Mesodermal cell (in vitro differentiated cells): ENCODE measurements around the gene FSIP1.

ENCODE experiments used
- H3K27ac ChIP-seq: 2 replicates; pipeline ENCODE4 v1.7.0; 2013; ENCODE audit warnings: mild to moderate bottlenecking, low read depth, low read length, moderate library complexity; ENCODE audit not compliant: severe bottlenecking
- H3K36me3 ChIP-seq: 2 replicates; pipeline ENCODE4 v1.7.1; 2013; ENCODE audit warnings: mild to moderate bottlenecking, low read length, moderate library complexity; ENCODE audit not compliant: control insufficient read depth, insufficient read depth
- H3K4me1 ChIP-seq: one replicate; pipeline ENCODE4 v1.7.1; 2013; ENCODE audit warnings: mild to moderate bottlenecking, low read length; ENCODE audit not compliant: insufficient read depth, control insufficient read depth, poor library complexity, severe bottlenecking
- H3K4me3 ChIP-seq: 2 replicates; pipeline ENCODE4 v1.7.0; 2013; ENCODE audit warnings: low read length, control low read depth, mild to moderate bottlenecking; ENCODE audit not compliant: insufficient read depth, poor library complexity, severe bottlenecking; ENCODE audit errors: extremely low read depth
- H3K9me3 ChIP-seq: 2 replicates; pipeline ENCODE4 v1.7.1; 2013; ENCODE audit warnings: mild to moderate bottlenecking, low read length, moderate library complexity; ENCODE audit not compliant: control insufficient read depth
- WGBS, 2 experiments: methylation state at CpG; one replicate each; pipeline ENCODE4 v1.1.5; 2013; ENCODE audit warnings: missing lambda C conversion rate in 2 of 2; ENCODE audit not compliant: insufficient coverage in 2 of 2; 5-methylcytosine and 5-hydroxymethylcytosine counted together

FSIP1 gene

DNA sequence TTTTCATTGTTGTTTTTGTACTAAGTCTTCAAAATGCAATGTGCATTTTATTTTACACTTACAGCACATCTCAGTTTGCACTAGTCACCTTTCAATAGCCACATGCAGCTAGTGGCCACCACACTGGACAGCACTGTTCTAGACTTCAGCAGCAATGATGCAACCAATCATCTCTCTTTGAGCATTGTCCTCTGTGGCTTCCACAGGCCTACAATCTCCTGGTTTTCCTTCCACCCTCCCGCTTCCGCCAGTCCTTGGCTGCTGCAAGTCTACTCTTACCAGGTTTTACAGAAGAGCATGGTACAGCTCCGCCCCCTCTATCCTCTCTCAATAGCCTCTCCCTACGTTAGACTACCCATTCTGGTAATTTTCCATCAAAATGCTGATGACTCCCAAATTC lies 25.1 kb upstream of the FSIP1 start:
- Histone ChIP-seq H3K9me3 (no peaks in the 10 kb centered on the region), H3K27ac (no peak overlapping the region), H3K4me3 (no peak overlapping the region), H3K36me3 (no peaks in the 10 kb centered on the region), H3K4me1 (no peaks in the 10 kb centered on the region)
- WGBS, 2 experiments = 80 to 84% methylated on average over 2 to 4 of the region's 4 CpGs

DNA sequence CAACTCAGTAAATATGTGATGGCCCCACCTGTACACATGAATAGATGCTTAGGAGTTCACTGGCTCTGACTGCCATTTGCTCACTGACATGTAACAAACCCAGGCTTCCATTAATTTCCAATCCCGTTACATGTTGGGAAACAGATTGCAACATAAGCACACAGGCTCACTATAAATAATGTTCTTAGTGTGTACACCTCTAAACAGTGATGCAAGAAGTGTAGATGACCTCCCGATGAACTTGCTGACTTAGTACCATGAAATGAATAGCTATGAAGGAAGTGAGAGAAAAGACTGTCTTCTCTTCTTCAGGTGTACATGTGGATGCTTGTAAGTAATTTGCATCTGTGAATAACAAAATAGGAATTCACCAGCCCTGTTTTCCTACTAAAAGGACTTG lies 21.4 kb upstream of the FSIP1 start:
- H3K36me3 ChIP-seq = no peaks in the 10 kb centered on the region
- H3K27ac ChIP-seq = no peak overlapping the region
- H3K9me3 ChIP-seq = no peaks in the 10 kb centered on the region
- H3K4me3 ChIP-seq = no peak overlapping the region
- WGBS, 2 experiments = 100% methylated on average over 1 of the region's 2 CpGs
- no peaks in the 10 kb centered on the region for H3K4me1 ChIP-seq

DNA sequence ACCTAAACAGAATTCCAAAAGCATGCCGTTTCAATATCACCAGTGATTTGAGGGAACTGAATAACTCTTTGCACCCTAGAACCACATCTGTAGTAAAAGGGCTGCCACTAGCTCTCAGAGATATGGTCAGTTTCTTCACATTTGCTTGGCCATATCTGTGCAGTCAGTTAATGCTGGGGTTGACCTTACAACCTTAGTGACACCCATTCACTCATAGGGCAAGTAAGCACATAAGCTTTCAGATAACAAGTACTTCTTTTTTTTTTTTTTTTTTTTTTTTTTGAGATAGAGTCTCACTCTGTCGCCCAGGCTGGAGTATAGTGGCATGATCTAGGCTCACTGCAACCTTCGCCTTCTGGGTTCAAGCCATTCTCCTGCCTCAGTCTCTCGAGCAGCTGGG lies 20.4 kb upstream of the FSIP1 start:
- H3K36me3 ChIP-seq = no peaks in the 10 kb centered on the region
- no peaks in the 10 kb centered on the region for H3K9me3 ChIP-seq
- H3K4me3 ChIP-seq = no peak overlapping the region
- 93 to 100% methylated on average over 2 to 4 of the region's 4 CpGs for WGBS, 2 experiments
- H3K27ac ChIP-seq = no peak overlapping the region
- H3K4me1 ChIP-seq = no peaks in the 10 kb centered on the region

DNA sequence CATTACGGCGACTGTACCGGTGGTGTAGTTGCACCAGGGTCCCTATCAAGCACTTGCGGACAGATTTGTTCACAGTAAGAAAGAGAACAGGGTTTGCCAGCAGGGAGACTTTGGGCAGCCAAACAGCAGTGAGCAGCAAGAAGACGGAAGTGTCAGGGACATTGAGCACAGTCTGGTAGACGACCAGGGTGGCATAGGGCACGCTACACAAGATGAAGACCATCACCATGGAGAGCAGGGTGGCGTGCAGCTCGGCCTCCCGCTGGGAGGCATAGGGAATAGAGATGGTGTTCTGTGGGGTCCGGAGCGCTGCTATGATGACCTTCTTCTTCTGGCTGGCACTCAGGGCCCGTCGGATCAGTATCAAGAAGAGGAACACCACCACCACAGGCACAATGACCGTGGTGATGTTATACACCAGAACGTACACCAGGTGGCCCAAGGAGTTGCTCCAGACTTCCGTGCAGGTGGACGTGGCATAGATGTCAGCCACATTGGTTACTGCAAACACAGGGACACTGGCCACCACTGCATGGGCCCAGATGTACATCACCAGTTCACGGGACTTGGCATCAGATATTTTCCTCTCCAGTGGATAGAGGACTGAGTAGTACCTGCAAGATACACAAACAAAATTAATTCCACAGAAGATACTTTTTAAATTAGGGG lies 19.1 kb upstream of the FSIP1 start:
- H3K4me1 ChIP-seq = no peaks in the 10 kb centered on the region
- no peak overlapping the region for H3K4me3 ChIP-seq
- 86 to 88% methylated on average over 14 to 18 of the region's 19 CpGs for WGBS, 2 experiments
- H3K27ac ChIP-seq = no peak overlapping the region
- no peaks in the 10 kb centered on the region for H3K36me3 ChIP-seq
- no peaks in the 10 kb centered on the region for H3K9me3 ChIP-seq

DNA sequence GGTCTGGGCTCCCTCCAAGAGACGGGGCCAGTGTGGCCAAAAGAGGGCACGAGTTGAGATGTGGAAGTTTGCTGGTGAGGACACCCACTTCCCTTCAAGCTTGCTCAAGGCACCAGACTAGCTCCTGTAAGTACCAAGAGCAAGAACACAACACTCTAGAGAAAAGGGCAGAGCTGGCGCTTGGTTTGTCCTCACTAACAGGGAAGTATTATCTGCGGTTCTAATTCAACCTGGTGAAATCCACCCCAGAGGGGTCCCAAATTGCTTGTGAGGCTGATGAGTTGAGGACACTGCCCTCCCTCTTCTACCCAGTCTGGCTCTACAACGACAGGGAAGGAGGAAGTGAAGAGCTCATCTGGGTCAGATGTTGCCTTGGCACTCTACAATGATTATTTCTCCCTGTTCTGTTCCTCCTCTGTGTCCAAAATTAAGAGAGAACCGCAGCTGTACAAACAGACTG lies 16.9 kb upstream of the FSIP1 start:
- Histone ChIP-seq H3K9me3 (no peaks in the 10 kb centered on the region), H3K4me3 (no peak overlapping the region), H3K4me1 (no peaks in the 10 kb centered on the region), H3K27ac (no peak overlapping the region), H3K36me3 (no peaks in the 10 kb centered on the region)
- 94% methylated on average over 3 to 5 of the region's 6 CpGs for WGBS, 2 experiments

- no peak overlapping the region for H3K4me3 ChIP-seq
- H3K36me3 ChIP-seq = no peaks in the 10 kb centered on the region
- peak overlapping the region; percentile 10 for H3K27ac ChIP-seq
- no peaks in the 10 kb centered on the region for H3K4me1 ChIP-seq
- no peaks in the 10 kb centered on the region for H3K9me3 ChIP-seq
- 90 to 92% methylated on average over 3 to 4 of the region's 6 CpGs for WGBS, 2 experiments
These were observed 15.7 kb upstream of the FSIP1 start for GRCh38 chr15:39798382-39798781.

GRCh38 chr15:39797407-39797806 lies 14.8 kb upstream of the FSIP1 start:
- 92 to 93% methylated on average over 5 to 6 of the region's 6 CpGs for WGBS, 2 experiments
- H3K4me3 ChIP-seq = no peak overlapping the region
- H3K36me3 ChIP-seq = no peaks in the 10 kb centered on the region
- no peaks in the 10 kb centered on the region for H3K4me1 ChIP-seq
- no peak overlapping the region for H3K27ac ChIP-seq
- no peaks in the 10 kb centered on the region for H3K9me3 ChIP-seq

- H3K27ac ChIP-seq = no peak overlapping the region
- H3K9me3 ChIP-seq = no peaks in the 10 kb centered on the region
- 94 to 95% methylated on average over 2 of the region's 5 CpGs for WGBS, 2 experiments
- no peak overlapping the region for H3K4me3 ChIP-seq
- H3K36me3 ChIP-seq = no peaks in the 10 kb centered on the region
- no peaks in the 10 kb centered on the region for H3K4me1 ChIP-seq
These were observed 14.0 kb upstream of the FSIP1 start for GRCh38 chr15:39796601-39797000.

- 79 to 100% methylated on average over 1 to 3 of the region's 3 CpGs for WGBS, 2 experiments
- Histone ChIP-seq H3K27ac (no peak overlapping the region), H3K9me3 (no peaks in the 10 kb centered on the region), H3K4me3 (no peak overlapping the region), H3K4me1 (no peaks in the 10 kb centered on the region), H3K36me3 (no peaks in the 10 kb centered on the region)
These were observed 12.8 kb upstream of the FSIP1 start for GRCh38 chr15:39795486-39795885.

- WGBS, 2 experiments = 100% methylated on average over 2 of the region's 3 CpGs
- Histone ChIP-seq H3K4me3 (no peak overlapping the region), H3K4me1 (no peaks in the 10 kb centered on the region), H3K36me3 (no peaks in the 10 kb centered on the region), H3K27ac (no peak overlapping the region), H3K9me3 (no peaks in the 10 kb centered on the region)
These were observed 12.3 kb upstream of the FSIP1 start for GRCh38 chr15:39794954-39795353.

DNA sequence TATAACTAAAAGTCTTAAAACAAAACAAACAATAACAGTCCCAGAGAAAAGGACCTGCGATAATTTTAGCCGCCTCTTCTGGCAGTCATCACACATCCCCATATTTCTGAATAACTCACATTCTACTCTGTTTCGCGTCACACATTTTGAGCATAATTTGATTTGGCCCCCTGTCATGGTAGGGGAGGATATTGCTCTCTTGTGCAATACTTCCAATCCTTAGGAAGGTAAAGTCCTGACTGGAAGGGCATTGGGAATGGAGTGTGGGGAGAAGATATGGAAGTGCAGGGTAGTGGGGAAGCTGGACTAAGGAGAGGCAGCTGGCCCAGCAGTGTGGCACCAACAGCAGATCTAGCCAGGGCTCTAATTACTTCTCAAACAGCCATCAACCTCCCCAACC lies 11.3 kb upstream of the FSIP1 start:
- no peak overlapping the region for H3K4me3 ChIP-seq
- no peak overlapping the region for H3K27ac ChIP-seq
- WGBS, 2 experiments = 90% methylated on average over 2 of the region's 4 CpGs; no CpG with 5 or more reads in 1 of the 2 experiments
- no peaks in the 10 kb centered on the region for H3K36me3 ChIP-seq
- H3K9me3 ChIP-seq = no peaks in the 10 kb centered on the region
- H3K4me1 ChIP-seq = no peaks in the 10 kb centered on the region
